HEK293 (cell line): ENCODE data around the gene VASN.

Source experiments
- CTCF ChIA-PET: fragments of 350-600 bp; formaldehyde crosslinking; extraction: SDS; loops from one replicate; lab custom pipeline; 2021; ENCODE audit warnings: antibody characterized with exemption; lab: Yijun Ruan, JAX
- POLR2A ChIA-PET: fragments of 300-600 bp; formaldehyde crosslinking; extraction: SDS; loops from one replicate; lab custom pipeline; 2020; ENCODE audit warnings: antibody characterized with exemption, inconsistent platforms; lab: Yijun Ruan, JAX
- H3K27ac ChIP-seq: fragments of 200-500 bp; sonication (Bioruptor generic); 2 replicates; pipeline ENCODE4 v1.5.1; 2014; ENCODE audit warnings: low read depth, low read length, control low read depth, inconsistent platforms; ENCODE audit errors: extremely low read depth
- H3K36me3 ChIP-seq, 2 experiments: fragments of 200-500 bp in 1 of 2; sonication (Bioruptor generic) in 1 of 2; 1 replicate in 1 of 2; 2 replicates in 1 of 2; pipeline ENCODE4 v1.5.1; 2014 to 2017; ENCODE audit warnings: inconsistent platforms in 2 of 2, low read length in 2 of 2; ENCODE audit not compliant: control insufficient read depth in 2 of 2, insufficient read depth in 1 of 2
- H3K4me1 ChIP-seq: fragments of 200-500 bp; sonication (Bioruptor generic); 2 replicates; pipeline ENCODE4 v1.5.1; 2014; ENCODE audit warnings: mild to moderate bottlenecking, low read length, inconsistent platforms; ENCODE audit not compliant: control insufficient read depth, insufficient read depth
- H3K4me3 ChIP-seq: 2 replicates; pipeline ENCODE4 v1.5.1; 2011; ENCODE audit warnings: low read depth, mild to moderate bottlenecking, control low read depth, low read length, moderate library complexity
- H3K9me3 ChIP-seq: fragments of 200-500 bp; sonication (Bioruptor generic); 2 replicates; pipeline ENCODE4 v1.5.1; 2014; ENCODE audit warnings: low read depth, low read length, inconsistent platforms; ENCODE audit not compliant: control insufficient read depth, insufficient read depth
- EGR2 ChIP-seq: fragments of 450-650 bp; formaldehyde crosslinking; IDR thresholded peaks from 2 replicates; pipeline ENCODE4 v1.5.1; 2016; ENCODE audit warnings: low read depth, missing biosample characterization, missing genetic modification characterization
- GLI4 ChIP-seq: fragments of 450-650 bp; formaldehyde crosslinking; IDR thresholded peaks from 2 replicates; pipeline ENCODE4 v1.5.1; 2016; ENCODE audit warnings: missing biosample characterization, missing genetic modification characterization
- KLF1 ChIP-seq: fragments of 450-650 bp; formaldehyde crosslinking; IDR thresholded peaks from 2 replicates; pipeline ENCODE4 v1.5.1; 2016; ENCODE audit warnings: missing biosample characterization, missing genetic modification characterization
- PATZ1 ChIP-seq: fragments of 450-650 bp; formaldehyde crosslinking; IDR thresholded peaks from 2 replicates; pipeline ENCODE4 v1.5.1; 2016; ENCODE audit warnings: missing biosample characterization, missing genetic modification characterization
- SP2 ChIP-seq: fragments of 450-650 bp; formaldehyde crosslinking; IDR thresholded peaks from 2 replicates; pipeline ENCODE4 v1.5.1; 2016; ENCODE audit warnings: missing biosample characterization, missing genetic modification characterization
- SP3 ChIP-seq: fragments of 450-650 bp; formaldehyde crosslinking; IDR thresholded peaks from 2 replicates; pipeline ENCODE4 v1.5.1; 2016; ENCODE audit warnings: missing biosample characterization, missing genetic modification characterization
- SP7 ChIP-seq: fragments of 450-650 bp; formaldehyde crosslinking; IDR thresholded peaks from 2 replicates; pipeline ENCODE4 v1.5.1; 2016; ENCODE audit warnings: missing biosample characterization, missing genetic modification characterization
- TSHZ1 ChIP-seq: fragments of 450-650 bp; formaldehyde crosslinking; IDR thresholded peaks from 2 replicates; pipeline ENCODE4 v1.5.1; 2016; ENCODE audit warnings: missing biosample characterization, missing genetic modification characterization, borderline replicate concordance
- ZBTB21 ChIP-seq: fragments of 450-650 bp; formaldehyde crosslinking; IDR thresholded peaks from 2 replicates; pipeline ENCODE4 v1.5.1; 2017; ENCODE audit warnings: missing biosample characterization, missing genetic modification characterization
- ZBTB44 ChIP-seq: fragments of 450-650 bp; IDR thresholded peaks from 2 replicates; pipeline ENCODE4 v1.5.1; 2018; ENCODE audit warnings: missing biosample characterization, mild to moderate bottlenecking, missing genetic modification characterization
- ZFHX2 ChIP-seq: fragments of 450-650 bp; formaldehyde crosslinking; conservative IDR thresholded peaks from 2 replicates; pipeline ENCODE4 v1.5.1; 2016; ENCODE audit warnings: missing biosample characterization, missing genetic modification characterization
- ZNF366 ChIP-seq: fragments of 450-650 bp; formaldehyde crosslinking; conservative IDR thresholded peaks from 2 replicates; pipeline ENCODE4 v1.5.1; 2016; ENCODE audit warnings: missing biosample characterization, missing genetic modification characterization
- ZNF664 ChIP-seq: fragments of 450-650 bp; formaldehyde crosslinking; IDR thresholded peaks from 2 replicates; pipeline ENCODE4 v1.5.1; 2016; ENCODE audit warnings: missing biosample characterization, missing genetic modification characterization
- ZNF692 ChIP-seq: fragments of 450-650 bp; formaldehyde crosslinking; IDR thresholded peaks from 2 replicates; pipeline ENCODE4 v1.5.1; 2016; ENCODE audit warnings: missing biosample characterization, missing genetic modification characterization
- ZNF768 ChIP-seq: fragments of 450-650 bp; formaldehyde crosslinking; IDR thresholded peaks from 2 replicates; pipeline ENCODE4 v1.5.1; 2018; ENCODE audit warnings: missing biosample characterization, mild to moderate bottlenecking, missing genetic modification characterization
- ZNF776 ChIP-seq: fragments of 450-650 bp; formaldehyde crosslinking; IDR thresholded peaks from 2 replicates; pipeline ENCODE4 v1.5.0; 2017; ENCODE audit warnings: missing biosample characterization, missing genetic modification characterization, borderline replicate concordance
- ZSCAN18 ChIP-seq: fragments of 450-650 bp; formaldehyde crosslinking; IDR thresholded peaks from 2 replicates; pipeline ENCODE4 v1.5.1; 2016; ENCODE audit warnings: missing biosample characterization, missing genetic modification characterization

VASN gene

GRCh38 chr16:4359914-4360313, 11.7 kb upstream of the VASN start:
- Histone ChIP-seq H3K27ac (no peak overlapping the region), H3K4me1 (no peaks in the 10 kb centered on the region), H3K9me3 (no peaks in the 10 kb centered on the region), H3K36me3 (peaks cover 0 to 44% of the 10 kb centered on the region in 2 experiments; a peak in 2 of 3 replicates), H3K4me3 (no peak overlapping the region)
- ChIA-PET POLR2A (no interaction called here), CTCF (interaction anchor here (0.6 to 5.2 kb wide), 12 partner anchors 9 to 709 kb away, joined by 3 to 118 read pairs (median 6); partner anchors contain the start of gene VASN)
- TF ChIP-seq EGR2 (tag by site-specific recombination) (peak; percentile 97), ZFHX2 (tag by site-specific recombination) (peak; percentile 94), ZNF366 (0 out of 2 replicates have a peak, but pooled peaks have one; percentile 17), TSHZ1 (tag by site-specific recombination) (no peak), ZNF768 (no peak)

- Histone ChIP-seq H3K27ac (no peak overlapping the region), H3K36me3 (peaks cover 0 to 49% of the 10 kb centered on the region in 2 experiments; a peak in 2 of 3 replicates), H3K4me1 (no peaks in the 10 kb centered on the region), H3K9me3 (no peaks in the 10 kb centered on the region), H3K4me3 (no peak overlapping the region)
- TF ChIP-seq ZSCAN18 (tag by site-specific recombination), result no peak
- TF ChIP-seq GLI4, result no peak
- TF ChIP-seq ZBTB21 (tag by site-specific recombination), result no peak
- peak; percentile 53; the same call in 1 of the 2 replicates for TF ChIP-seq PATZ1 (tag by site-specific recombination)
- TF ChIP-seq SP3 (tag by site-specific recombination), result peak; percentile 45; the same call in 1 of the 2 replicates
- TF ChIP-seq SP7 (tag by site-specific recombination), result no peak
- peak; percentile 32; the same call in 1 of the 2 replicates for TF ChIP-seq ZNF692 (tag by site-specific recombination)
- TF ChIP-seq ZNF776, result no peak
- TF ChIP-seq SP2 (tag by site-specific recombination), result peak; percentile 64
- peak; percentile 49 for TF ChIP-seq KLF1
- no peak for TF ChIP-seq ZBTB44 (tag by site-specific recombination)
- TF ChIP-seq ZNF664, result no peak
- POLR2A ChIA-PET, result interaction anchor here (1.1 kb wide), 1 partner anchor 13 kb away, joined by 3 read pairs; no protein-coding TSS in a partner anchor
- CTCF ChIA-PET, result interaction anchor here (0.6 to 5.2 kb wide), 7 partner anchors 9 to 710 kb away, joined by 3 to 118 read pairs (median 9); partner anchors contain the start of gene VASN
Observed at GRCh38 chr16:4360538-4361021, 11.1 kb upstream of the VASN start.
